ENCODE data around the gene CDH23. TPM values are rescaled to one million over a fixed set of nuclear protein-coding genes. Genes with fewer than 3 reads are reported as not detected.
"Not testable (repeated sequence)": the region's sequence is repeated elsewhere in the genome, so short reads cannot be mapped to it uniquely, and the experiment has no call there.

Gene CDH23
- polyA plus RNA-seq (ENCODE audit: insufficient read length in 3 of 3) = under 1 TPM; 0.51 to 0.96 (median 0.80) TPM

GRCh38 chr10:71396711-71397295, at the start of gene CDH23:
Gene CDH23 (plus strand): TSS chr10:71396920. CDS start chr10:71439832, 42,912 bp downstream.
- DNase-seq (ENCODE audit: low read depth in 3 of 3, low spot score in 2 of 3) = no peak

GRCh38 chr10:71347587-71348395, 48.9 kb upstream of the CDH23 start:
- DNase-seq (ENCODE audit: low read depth in 3 of 3, low spot score in 2 of 3) = no peak

GRCh38 chr10:71348850-71349249, 47.9 kb upstream of the CDH23 start:
- no peak for DNase-seq (ENCODE audit: low read depth in 3 of 3, low spot score in 2 of 3)

DNA sequence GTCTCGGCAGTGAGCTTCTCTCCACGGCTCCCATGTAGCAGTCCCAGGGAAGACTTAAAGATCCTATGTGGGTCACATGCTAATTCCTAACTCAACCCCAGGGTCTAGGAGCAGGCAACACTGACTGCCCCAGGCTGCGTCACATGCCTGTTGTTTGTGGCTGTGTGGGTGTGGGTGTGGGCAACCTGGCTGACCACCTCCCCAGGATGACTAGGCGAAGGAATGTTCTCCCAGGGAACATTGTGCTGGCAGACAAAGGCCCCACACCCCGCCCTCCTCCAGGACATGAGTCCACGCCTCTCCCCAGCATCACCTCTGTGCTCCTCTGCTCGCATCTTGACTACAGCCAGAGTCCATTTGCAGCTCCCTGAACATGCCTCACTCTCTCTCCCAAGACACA, 47.3 kb upstream of the CDH23 start:
- no peak for DNase-seq (ENCODE audit: low read depth in 3 of 3, low spot score in 2 of 3)

DNA sequence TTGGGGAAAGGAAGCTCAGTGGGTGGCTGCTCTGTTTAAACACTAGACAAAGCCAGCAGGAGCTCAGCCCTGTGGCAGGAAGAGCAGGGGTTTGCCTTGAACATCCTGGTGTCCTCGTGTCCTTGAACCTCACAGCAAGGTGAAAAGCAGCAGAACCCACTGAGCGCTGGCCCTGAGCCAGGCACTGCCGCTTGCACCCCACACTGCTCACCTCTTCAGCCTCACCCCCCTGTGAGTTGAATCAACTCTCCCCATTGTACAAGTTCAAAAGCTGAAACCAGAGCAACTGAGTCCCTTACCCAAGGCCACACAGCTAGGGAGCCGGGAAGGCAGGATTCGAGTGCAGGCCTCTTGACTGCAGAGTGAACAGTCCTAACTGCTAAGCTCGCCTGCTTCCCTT, 45.6 kb upstream of the CDH23 start:
- DNase-seq (ENCODE audit: low read depth in 3 of 3, low spot score in 2 of 3) = no peak

DNA sequence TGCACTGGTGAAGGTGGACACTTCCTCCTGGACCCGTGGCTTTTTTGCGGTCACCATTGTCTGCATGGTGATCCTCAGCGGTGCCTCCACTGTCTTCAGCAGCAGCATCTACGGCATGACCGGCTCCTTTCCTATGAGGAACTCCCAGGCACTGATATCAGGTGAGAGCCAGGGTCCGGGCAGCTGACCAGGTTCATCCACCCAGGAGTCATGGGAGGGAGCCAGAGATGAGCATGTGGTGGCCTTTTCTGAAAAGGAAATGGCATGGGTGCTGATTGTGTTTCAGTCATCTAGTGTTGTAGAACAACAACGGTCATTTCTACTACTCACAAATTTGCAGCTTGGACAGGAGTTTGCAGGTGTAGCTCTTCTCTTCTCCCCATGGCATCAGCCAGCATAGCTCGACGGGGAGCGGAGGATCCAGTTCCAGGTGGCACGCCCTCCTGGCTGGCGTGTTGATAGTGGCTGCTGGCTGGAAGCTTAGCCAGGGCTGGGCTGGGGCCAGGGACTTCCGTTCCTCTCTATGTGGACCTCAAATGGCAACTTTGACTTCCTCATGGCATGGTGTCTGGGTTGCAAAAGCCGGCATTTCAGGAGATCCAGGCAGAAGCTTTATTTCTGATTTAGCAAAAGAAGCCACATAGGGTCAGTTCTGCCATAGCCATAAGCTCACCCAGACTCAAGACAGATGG, 44.9 kb upstream of the CDH23 start:
- DNase-seq (ENCODE audit: low read depth in 3 of 3, low spot score in 2 of 3) = no peak

DNA sequence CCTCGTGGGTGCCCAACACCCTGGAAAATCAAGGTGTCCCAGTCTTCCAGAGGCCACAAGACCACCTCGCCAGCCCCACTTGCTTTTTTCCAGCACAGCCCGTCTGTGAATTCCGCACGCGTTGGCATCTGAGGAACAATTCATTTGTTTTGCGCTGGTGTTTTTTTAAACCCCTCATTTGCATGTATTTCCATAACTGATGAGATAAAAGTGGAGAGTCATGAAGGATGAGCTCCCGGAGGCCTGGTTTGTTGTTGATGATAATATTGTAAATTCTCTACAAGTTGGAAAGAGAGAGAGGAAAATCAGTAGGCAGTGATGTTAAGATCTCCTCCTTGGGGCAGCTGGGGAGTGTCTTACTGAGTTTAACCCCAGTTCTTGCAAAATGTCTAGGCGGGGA, 43.1 kb upstream of the CDH23 start:
- no peak for DNase-seq (ENCODE audit: low read depth in 3 of 3, low spot score in 2 of 3)

DNA sequence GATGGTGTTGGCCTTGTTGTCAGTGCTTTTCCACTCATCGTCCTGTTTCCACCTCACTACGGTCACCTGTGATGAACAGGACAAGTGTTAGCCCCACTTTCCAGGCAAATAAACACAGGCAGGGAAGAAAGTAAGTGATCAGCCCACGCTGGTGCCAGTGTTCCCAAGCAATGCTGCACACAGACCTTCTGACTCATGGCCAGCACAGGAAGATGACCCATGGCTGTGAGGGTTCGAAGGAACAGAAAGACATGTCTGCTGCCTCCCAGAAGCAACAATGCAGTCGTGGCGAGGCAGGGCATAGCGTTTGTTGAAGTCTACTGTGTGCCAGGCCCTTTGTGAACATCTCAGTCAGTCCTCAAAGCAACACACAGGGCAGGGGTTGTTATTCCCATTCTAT, 41.9 kb upstream of the CDH23 start:
- DNase-seq (ENCODE audit: low read depth in 3 of 3, low spot score in 2 of 3) = no peak

- no peak for DNase-seq (ENCODE audit: low read depth in 3 of 3, low spot score in 2 of 3)
These were observed 40.8 kb upstream of the CDH23 start for GRCh38 chr10:71355886-71356285.

GRCh38 chr10:71357792-71358265, 38.9 kb upstream of the CDH23 start:
- no peak for DNase-seq (ENCODE audit: low read depth in 3 of 3, low spot score in 2 of 3)

- DNase-seq (ENCODE audit: low read depth in 3 of 3, low spot score in 2 of 3) = no peak
These were observed 38.4 kb upstream of the CDH23 start for GRCh38 chr10:71358277-71358676.

GRCh38 chr10:71358906-71359305, 37.8 kb upstream of the CDH23 start:
- DNase-seq (ENCODE audit: low read depth in 3 of 3, low spot score in 2 of 3) = not testable (repeated sequence)

DNA sequence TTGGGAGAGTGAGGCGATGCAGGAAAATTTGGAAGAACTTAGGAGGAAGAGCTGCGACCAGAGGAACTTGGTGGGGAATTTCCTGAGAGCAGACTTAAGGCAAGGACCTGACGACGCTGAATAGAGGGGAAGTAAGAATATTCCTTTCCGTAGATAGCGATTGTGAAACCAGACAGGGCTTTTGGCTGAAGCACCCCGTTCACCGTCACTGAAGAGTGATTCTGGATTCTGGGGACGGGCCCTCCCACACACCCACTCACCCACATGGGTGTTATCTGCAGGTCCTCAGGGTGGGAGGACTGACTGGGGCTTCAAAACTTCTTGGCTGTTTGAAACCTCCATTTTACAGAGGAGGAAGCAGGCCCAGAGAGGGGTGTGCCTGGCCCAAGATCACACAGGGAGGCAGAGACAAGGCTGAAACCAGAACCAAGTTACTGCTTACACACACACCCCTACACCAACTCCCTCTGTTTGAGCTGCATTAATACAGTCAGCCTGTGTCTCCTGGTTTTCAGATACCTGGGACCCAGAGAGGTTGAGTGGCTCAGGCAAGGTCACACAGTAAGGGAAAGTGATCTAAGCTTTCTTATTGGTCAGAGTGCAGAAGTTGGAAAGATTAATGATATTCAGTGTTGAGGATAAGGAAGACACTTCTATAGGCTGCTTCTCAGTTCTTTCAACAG, 37.2 kb upstream of the CDH23 start:
- DNase-seq (ENCODE audit: low read depth in 3 of 3, low spot score in 2 of 3) = no peak

DNA sequence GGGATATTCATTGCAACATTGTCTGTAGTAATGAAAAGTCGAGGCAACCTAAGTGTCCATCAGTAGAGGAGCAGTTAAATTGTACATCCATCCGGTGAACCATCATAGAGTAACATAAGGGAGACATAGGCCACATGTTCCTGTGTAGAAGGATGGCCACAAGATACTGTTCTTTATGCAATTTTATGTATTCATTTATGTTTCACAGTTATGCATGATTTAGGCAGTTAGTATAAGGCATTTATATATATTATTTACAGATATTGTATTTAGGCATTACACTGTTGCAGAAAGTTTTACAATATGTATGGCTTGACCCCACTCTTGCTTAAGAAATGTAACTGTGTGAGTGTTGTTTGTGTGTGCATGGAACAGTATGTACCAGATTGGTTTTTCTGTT, 36.0 kb upstream of the CDH23 start:
- DNase-seq (ENCODE audit: low read depth in 3 of 3, low spot score in 2 of 3) = no peak

- no peak for DNase-seq (ENCODE audit: low read depth in 3 of 3, low spot score in 2 of 3)
These were observed 35.1 kb upstream of the CDH23 start for GRCh38 chr10:71361581-71361980.

DNA sequence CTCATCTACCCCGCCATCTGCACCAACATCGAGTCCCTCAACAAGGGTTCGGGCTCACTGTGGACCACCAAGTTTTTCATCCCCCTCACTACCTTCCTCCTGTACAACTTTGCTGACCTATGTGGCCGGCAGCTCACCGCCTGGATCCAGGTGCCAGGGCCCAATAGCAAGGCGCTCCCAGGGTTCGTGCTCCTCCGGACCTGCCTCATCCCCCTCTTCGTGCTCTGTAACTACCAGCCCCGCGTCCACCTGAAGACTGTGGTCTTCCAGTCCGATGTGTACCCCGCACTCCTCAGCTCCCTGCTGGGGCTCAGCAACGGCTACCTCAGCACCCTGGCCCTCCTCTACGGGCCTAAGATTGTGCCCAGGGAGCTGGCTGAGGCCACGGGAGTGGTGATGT, 34.6 kb upstream of the CDH23 start:
- DNase-seq (ENCODE audit: low read depth in 3 of 3, low spot score in 2 of 3) = no peak

DNA sequence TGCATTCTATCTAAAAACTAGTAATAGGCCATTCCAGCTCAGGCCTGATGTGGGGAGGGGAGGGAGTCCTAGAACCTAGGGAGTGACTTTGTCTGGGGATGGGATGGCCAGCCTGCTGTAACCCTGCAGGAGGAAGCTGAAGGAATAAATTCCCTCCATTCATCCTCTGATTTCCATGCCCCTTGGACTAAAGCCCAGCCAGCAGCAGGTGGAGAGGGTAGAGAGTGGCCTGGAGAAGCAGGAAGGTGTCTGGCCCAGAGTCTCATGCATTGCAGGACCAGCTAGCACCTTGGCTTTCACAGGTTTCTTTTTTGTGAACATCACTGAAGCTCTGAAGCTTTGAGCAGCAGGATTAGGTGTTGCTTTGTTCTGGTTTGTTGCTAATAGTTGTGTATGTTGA, 32.8 kb upstream of the CDH23 start:
- DNase-seq (ENCODE audit: low read depth in 3 of 3, low spot score in 2 of 3) = no peak

DNA sequence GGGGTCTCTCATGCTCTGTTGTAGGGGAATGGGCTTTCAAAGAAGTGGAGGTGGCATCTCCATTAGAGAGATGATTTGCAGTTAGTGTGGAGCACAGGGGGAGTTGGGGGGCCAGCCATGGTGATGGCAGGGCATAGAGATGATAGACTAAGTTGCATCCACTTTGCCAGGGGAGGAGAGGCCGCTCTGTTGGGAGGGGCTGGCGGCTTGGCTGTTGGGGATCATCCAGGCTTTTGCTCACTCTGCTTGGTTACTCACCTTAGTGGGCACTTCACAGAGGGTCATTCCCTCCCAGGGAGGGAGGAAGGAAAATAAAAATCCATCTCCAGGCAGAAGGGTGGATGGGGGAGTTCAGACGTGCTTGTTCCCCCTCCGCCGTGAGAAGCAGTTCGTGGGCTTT, 31.4 kb upstream of the CDH23 start:
- DNase-seq (ENCODE audit: low read depth in 3 of 3, low spot score in 2 of 3) = no peak

DNA sequence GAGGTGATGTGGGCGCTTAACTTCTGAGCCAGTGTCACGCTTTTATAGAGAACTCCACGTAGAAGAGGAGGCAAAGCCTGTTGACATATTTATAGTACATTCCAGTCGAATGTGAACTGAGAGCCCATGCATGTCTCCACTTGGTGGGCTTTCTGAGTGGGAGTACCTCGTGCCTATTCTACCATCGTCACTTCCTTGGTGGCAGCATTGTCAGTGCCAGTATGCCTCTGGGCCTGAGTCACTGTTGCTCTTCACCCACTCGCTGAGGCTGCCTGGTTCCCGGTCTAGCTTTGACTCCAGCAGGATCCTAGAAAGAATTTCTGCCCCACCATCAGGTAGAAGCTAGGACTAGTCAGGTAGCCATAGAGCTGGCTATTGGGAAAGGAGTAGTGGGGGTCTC, 30.0 kb upstream of the CDH23 start:
- no peak for DNase-seq (ENCODE audit: low read depth in 3 of 3, low spot score in 2 of 3)

DNA sequence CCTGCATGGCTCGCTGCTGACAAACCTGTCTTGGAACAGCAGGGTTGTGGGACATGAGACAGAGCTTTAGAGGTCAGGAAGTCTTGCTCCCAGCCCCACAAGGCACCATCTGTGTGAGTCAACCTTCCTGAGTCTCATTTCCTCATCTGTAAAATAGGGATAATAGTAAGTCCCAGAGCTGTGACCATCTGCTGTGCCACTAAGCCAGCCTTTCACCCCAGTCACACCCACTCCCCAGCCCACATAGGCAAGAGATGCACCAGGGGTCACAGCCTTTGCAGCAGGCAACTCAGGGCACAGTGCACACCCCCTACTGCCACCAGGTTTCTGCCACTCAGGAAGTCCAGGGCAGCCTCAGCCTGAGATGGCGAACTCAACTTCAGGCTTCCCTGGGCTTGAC, 29.4 kb upstream of the CDH23 start:
- no peak for DNase-seq (ENCODE audit: low read depth in 3 of 3, low spot score in 2 of 3)

DNA sequence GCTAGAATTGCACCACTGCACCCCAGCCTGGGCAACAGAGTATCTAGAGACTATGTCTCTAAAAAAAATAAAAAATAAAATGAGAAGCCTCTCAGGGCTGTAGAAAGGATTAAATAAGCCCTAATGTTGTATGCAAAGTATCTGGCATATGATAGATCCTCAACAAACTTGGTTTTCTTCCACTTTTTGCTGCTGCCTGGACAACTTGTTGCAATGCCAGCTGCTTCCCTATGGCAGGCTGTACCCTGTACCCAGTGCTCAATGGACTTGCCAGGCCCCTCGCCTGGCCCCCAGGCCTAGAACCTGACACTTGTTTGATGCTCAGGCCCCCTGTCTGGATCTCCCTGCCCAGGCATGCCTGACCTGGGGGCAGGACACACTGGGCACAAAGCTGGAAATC, 28.5 kb upstream of the CDH23 start:
- no peak for DNase-seq (ENCODE audit: low read depth in 3 of 3, low spot score in 2 of 3)

Data from right renal cortex interstitium (tissue), 3 donors.